M059J (cell line): ENCODE measurements around the gene IL23R. TPM values are rescaled to one million over a fixed set of nuclear protein-coding genes. Genes with fewer than 3 reads are reported as not detected.

ENCODE experiments used
- DNase-seq: peaks from one replicate; pipeline ENCODE4 v3.0.0-alpha.2; 2012; ENCODE audit warnings: low read depth
- total RNA-seq: library from RNA; depleted of rRNA; stranded (reverse); fragments of >200 nt; shearing (Covaris generic); gene quantifications from 2 replicates; pipeline ENCODE4 v1.2.3, GENCODE V29; 2014; rRNA removed

Gene IL23R
- total RNA-seq, 1 experiment from 2014 or later = 0.07 TPM

DNA sequence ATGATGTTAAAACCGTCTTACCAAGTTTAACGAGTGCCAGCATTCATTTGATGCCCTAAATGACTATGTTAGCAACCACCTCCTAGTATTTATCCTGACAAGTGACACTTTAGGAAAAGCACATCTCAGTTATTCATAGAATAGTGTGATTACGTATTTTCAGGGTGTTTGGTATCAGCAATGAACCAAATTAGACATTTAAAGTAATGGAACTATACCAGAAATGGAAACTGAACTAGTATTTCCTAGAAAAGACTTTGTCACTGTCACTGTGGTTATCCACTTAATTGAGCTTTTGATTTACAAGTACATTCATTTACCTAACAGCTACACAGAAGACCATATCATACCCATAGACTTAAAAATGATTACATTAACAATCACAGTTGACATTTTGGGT, 137.8 kb downstream of the IL23R start:
- no peak for DNase-seq

DNA sequence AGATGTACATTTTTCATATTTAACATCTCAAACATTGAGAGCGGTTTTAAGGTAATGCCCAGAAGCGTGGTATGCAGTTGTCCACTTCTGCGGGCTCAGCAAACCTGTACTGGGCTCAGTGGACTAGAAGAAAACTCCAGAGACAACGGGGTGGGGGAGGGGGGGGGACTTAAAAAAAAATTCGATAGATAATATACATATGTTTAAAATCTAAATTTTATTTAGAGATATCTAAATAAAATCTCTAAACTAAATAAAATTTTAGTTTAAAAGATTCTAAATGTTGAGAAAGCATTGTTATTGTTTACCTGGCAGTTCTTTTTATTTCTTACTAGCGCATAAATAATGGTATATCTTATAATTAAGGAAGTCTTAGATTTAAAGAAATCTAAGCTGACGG, 140.3 kb downstream of the IL23R start:
- DNase-seq = no peak

DNA sequence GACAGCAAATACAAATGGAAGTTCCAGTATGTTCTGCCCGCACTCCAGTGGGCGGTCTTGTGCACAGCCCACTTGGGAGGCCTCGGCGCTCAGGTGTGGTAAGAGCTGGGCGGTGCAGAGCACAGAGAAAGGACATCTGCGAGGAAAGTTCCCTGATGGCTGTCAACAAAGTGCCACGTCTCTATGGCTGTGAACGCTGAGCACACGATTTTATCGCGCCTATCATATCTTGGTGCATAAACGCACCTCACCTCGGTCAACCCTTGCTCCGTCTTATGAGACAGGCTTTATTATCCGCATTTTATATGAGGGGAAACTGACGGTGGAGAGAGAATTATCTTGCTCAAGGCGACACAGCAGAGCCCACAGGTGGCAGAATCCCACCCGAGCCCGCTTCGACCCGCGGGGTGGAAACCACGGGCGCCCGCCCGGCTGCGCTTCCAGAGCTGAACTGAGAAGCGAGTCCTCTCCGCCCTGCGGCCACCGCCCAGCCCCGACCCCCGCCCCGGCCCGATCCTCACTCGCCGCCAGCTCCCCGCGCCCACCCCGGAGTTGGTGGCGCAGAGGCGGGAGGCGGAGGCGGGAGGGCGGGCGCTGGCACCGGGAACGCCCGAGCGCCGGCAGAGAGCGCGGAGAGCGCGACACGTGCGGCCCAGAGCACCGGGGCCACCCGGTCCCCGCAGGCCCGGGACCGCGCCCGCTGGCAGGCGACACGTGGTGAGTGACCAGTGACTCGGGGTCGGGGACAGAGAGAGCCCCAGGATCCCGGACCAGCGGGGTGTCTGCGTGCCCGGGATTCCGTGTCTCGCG, 141.2 kb downstream of the IL23R start, which contains the start of gene IL12RB2:
Gene IL12RB2 (plus strand): TSS at position 623 of the 810 bp plus-strand sequence. CDS start 12,496 bp downstream, outside the sequence.
- DNase-seq = no peak

DNA sequence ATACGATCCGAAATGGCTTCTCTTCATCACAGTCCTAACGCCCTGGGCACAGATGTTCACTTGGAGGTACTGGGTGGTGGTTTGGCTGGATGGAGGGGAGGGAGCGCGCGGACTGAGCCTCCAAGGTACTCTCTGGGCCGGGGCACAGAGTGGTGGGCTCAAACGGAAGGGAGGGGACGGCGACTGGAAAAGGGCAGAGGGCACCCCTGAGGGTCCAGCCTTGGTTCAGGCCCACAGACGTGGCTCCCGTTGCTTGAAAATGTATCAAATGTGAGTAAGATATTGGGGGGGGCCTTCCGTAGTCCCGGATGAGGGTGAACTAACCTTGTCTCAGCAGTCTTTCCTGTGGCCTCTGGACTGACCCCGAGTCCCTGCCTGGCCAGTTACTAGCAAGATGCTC, 141.9 kb downstream of the IL23R start:
- no peak for DNase-seq

Other genes with a start within 250 kb of the IL23R start
- 4.3 and 5.9 TPM in 2 replicates for gene DNAI4, start 241.6 kb upstream of the IL23R start, total RNA-seq
- gene MIER1, start 241.5 kb upstream of the IL23R start, total RNA-seq = 20.2 and 26.3 TPM in 2 replicates
- 13.1 and 20.1 TPM in 2 replicates for gene SLC35D1, start 112.3 kb upstream of the IL23R start, total RNA-seq
- not detected in 2 replicates for gene C1orf141, start 31.5 kb upstream of the IL23R start, total RNA-seq
- 0.30 and 0.62 TPM in 2 replicates for gene IL12RB2, start 141.4 kb downstream of the IL23R start, total RNA-seq